ENCODE data around the gene TAX1BP3.
A peak's percentile ranks its signal among the peaks of the same experiment; 100 is the strongest.

The TAX1BP3 gene

DNA sequence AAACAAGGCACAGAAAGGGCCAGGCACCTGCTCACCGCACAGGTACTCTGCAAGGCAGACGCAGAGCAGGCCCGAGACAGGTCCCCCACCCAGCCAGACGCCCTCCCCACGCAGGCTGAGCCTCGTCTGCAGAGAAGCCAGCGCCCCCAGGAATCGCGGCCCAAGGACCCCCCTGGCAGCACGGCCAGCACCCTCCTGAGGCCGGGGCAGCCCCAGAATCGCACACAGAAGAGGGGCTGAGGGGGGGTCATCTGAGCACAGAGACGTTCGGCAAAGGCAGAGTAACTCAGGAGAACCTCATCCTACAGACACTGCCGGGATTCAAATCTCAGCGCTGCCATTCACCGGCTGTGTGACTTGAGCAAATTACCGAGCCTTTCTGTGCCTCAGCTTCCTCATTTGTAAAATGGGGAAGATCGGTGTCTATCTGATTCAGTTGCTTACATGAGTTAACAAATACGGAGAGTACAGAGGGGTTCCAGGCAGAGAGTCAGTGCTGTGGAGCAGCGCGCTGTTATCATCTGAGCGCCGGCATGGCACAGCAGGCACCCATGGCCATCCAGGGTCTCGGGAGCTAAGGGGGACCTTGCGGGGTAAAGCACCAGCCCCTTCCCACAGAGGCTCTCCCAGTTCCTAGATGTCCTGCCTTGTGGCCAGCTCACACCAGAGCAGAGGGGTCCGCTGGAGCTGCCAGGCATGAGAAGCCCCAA, 10.6 kb upstream of the TAX1BP3 start:
- peaks cover 55% of the 10 kb centered on the region for H3K36me3 Mint-ChIP-seq (ENCODE audit: low read depth)
- H3K4me3 Mint-ChIP-seq = no peak overlapping the region
- no peak overlapping the region for H3K27ac Mint-ChIP-seq
- H3K4me1 Mint-ChIP-seq (ENCODE audit: low read depth) = peaks cover 9% of the 10 kb centered on the region
- H3K9me3 Mint-ChIP-seq = no peaks in the 10 kb centered on the region
- no peaks in the 10 kb centered on the region for H3K27me3 Mint-ChIP-seq
- no peak for DNase-seq

GRCh38 chr17:3678095-3678820, 9.9 kb upstream of the TAX1BP3 start:
- H3K27ac Mint-ChIP-seq = peak overlapping the region; percentile 76
- no peak for DNase-seq

GRCh38 chr17:3675886-3676285, 7.5 kb upstream of the TAX1BP3 start:
- Mint-ChIP-seq H3K27ac (no peak overlapping the region), H3K27me3 (no peaks in the 10 kb centered on the region), H3K36me3 (ENCODE audit: low read depth) (peaks cover 52% of the 10 kb centered on the region), H3K4me1 (ENCODE audit: low read depth) (peaks cover 11% of the 10 kb centered on the region), H3K4me3 (no peak overlapping the region), H3K9me3 (no peaks in the 10 kb centered on the region)
- no peak for DNase-seq

More at GRCh38 chr17:3678095-3678820, 9.9 kb upstream of the TAX1BP3 start:
- H3K36me3 Mint-ChIP-seq (ENCODE audit: low read depth) = peaks cover 51% of the 10 kb centered on the region
- no peak overlapping the region for H3K4me3 Mint-ChIP-seq
- H3K27me3 Mint-ChIP-seq = no peaks in the 10 kb centered on the region
- H3K4me1 Mint-ChIP-seq (ENCODE audit: low read depth) = peaks cover 8% of the 10 kb centered on the region
- no peaks in the 10 kb centered on the region for H3K9me3 Mint-ChIP-seq

GRCh38 chr17:3672571-3672970, 4.2 kb upstream of the TAX1BP3 start:
- Mint-ChIP-seq H3K27me3 (no peaks in the 10 kb centered on the region), H3K4me3 (no peak overlapping the region), H3K9me3 (no peaks in the 10 kb centered on the region), H3K27ac (no peak overlapping the region), H3K36me3 (ENCODE audit: low read depth) (peaks cover 55% of the 10 kb centered on the region), H3K4me1 (ENCODE audit: low read depth) (peaks cover 29% of the 10 kb centered on the region)
- no peak for DNase-seq

DNA sequence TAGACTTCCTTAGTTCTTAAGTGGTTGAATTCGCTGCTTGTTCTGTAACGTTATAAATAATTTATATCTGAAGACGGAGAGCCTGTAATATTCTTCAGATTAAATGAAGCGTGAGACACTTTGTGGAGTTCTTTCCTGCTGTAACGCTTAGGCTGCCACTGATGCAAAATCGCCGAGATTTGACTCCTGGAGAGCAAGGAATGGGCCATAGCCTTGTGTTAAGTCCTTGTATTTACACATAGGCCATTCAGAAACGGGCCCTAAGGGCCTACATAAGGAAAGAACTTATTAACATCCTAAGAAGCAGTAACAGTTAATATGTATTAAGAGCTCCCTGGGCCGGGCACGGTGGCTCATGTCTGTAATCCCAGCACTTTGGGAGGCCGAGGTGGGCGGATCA, 1.2 kb upstream of the TAX1BP3 start:
- Mint-ChIP-seq H3K9me3 (no peaks in the 10 kb centered on the region), H3K27ac (peak overlapping the region; percentile 96), H3K4me3 (peak overlapping the region; percentile 95), H3K27me3 (no peaks in the 10 kb centered on the region), H3K4me1 (ENCODE audit: low read depth) (peaks cover 35% of the 10 kb centered on the region), H3K36me3 (ENCODE audit: low read depth) (peaks cover 41% of the 10 kb centered on the region)
- no peak for DNase-seq

DNA sequence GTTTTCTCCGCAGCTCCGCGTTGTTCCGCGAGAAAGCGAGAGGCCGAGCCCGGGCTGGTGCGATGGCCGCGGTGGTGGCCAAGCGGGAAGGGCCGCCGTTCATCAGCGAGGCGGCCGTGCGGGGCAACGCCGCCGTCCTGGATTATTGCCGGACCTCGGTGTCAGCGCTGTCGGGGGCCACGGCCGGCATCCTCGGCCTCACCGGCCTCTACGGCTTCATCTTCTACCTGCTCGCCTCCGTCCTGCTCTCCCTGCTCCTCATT, 638 bp upstream of the TAX1BP3 start:
- peak overlapping the region; percentile 95 for H3K4me3 Mint-ChIP-seq

GRCh38 chr17:3667366-3668278, 756 bp downstream of the TAX1BP3 start:
- H3K9me3 Mint-ChIP-seq = no peaks in the 10 kb centered on the region
- DNase-seq = no peak
- H3K4me3 Mint-ChIP-seq = peak overlapping the region; percentile 95
- no peaks in the 10 kb centered on the region for H3K27me3 Mint-ChIP-seq
- peak overlapping the region; percentile 64 for H3K27ac Mint-ChIP-seq
- H3K36me3 Mint-ChIP-seq (ENCODE audit: low read depth) = peaks cover 37% of the 10 kb centered on the region
- peaks cover 35% of the 10 kb centered on the region for H3K4me1 Mint-ChIP-seq (ENCODE audit: low read depth)

More for the DNA sequence above, 638 bp upstream of the TAX1BP3 start:
- no peaks in the 10 kb centered on the region for H3K9me3 Mint-ChIP-seq
- no peaks in the 10 kb centered on the region for H3K27me3 Mint-ChIP-seq
- peaks cover 42% of the 10 kb centered on the region for H3K36me3 Mint-ChIP-seq (ENCODE audit: low read depth)
- peaks cover 35% of the 10 kb centered on the region for H3K4me1 Mint-ChIP-seq (ENCODE audit: low read depth)
- peak overlapping the region; percentile 96 for H3K27ac Mint-ChIP-seq
- DNase-seq = no peak

GRCh38 chr17:3666516-3666915, 1.9 kb downstream of the TAX1BP3 start:
- Mint-ChIP-seq H3K27ac (no peak overlapping the region), H3K27me3 (no peaks in the 10 kb centered on the region), H3K9me3 (no peaks in the 10 kb centered on the region), H3K36me3 (ENCODE audit: low read depth) (peaks cover 31% of the 10 kb centered on the region), H3K4me1 (ENCODE audit: low read depth) (peaks cover 29% of the 10 kb centered on the region), H3K4me3 (peak overlapping the region; percentile 95)
- no peak for DNase-seq

- no peaks in the 10 kb centered on the region for H3K27me3 Mint-ChIP-seq
- no peak overlapping the region for H3K4me3 Mint-ChIP-seq
- H3K27ac Mint-ChIP-seq = no peak overlapping the region
- H3K36me3 Mint-ChIP-seq (ENCODE audit: low read depth) = peaks cover 32% of the 10 kb centered on the region
- peaks cover 24% of the 10 kb centered on the region for H3K4me1 Mint-ChIP-seq (ENCODE audit: low read depth)
- H3K9me3 Mint-ChIP-seq = no peaks in the 10 kb centered on the region
- DNase-seq = no peak
Measured at GRCh38 chr17:3665834-3666233, 2.5 kb downstream of the TAX1BP3 start.

DNA sequence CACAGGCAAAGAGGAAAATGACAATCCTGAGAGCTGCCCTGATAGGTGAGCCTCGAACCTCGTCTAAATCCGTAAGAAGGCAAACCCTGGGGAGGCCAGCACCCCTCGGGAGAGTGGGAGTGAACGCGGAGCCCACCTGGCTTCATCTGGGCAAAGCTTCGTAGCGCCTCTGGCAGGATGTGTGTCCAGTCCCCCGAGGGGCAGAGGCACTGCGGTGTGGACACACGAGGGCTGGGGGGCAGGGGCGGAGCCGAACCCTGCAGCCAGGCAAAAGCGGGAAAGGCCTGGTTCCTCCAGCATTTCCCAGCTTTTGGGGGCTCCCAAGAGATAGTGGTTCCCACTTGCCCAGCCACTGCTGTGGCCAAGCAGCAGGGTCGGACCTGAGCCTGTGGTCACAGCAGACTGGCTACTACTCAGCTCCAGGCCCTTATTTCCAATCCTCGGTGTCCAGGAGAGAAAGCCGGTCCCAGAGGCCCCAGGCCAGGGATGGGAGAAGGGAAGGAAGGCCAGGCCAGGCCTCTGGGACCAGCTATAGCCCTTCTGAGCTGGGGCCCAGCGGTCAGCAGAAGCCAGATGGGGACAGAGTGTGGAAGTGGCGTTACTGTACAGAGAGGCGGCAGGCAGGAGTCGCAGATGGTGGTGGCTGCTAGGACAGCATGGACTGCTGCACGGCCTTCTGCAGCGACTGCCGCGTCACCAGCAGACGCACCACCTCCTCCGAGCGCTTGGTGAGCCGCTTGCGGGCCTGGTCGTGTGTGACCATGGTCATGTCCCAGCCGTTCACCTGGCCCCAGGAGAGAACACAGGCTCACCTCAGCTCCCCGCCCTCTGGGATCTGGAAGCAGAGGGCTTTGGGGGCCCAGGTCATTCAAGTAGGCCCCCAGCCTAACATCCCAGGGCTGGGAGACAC, 5.0 kb downstream of the TAX1BP3 start:
- Mint-ChIP-seq H3K4me1 (ENCODE audit: low read depth) (peaks cover 10% of the 10 kb centered on the region), H3K27me3 (no peaks in the 10 kb centered on the region), H3K36me3 (ENCODE audit: low read depth) (peaks cover 18% of the 10 kb centered on the region), H3K4me3 (no peak overlapping the region), H3K27ac (no peak overlapping the region), H3K9me3 (no peaks in the 10 kb centered on the region)
- no peak for DNase-seq

- Mint-ChIP-seq H3K9me3 (no peaks in the 10 kb centered on the region), H3K36me3 (ENCODE audit: low read depth) (peaks cover 23% of the 10 kb centered on the region), H3K27ac (no peak overlapping the region), H3K27me3 (no peaks in the 10 kb centered on the region), H3K4me3 (no peak overlapping the region), H3K4me1 (ENCODE audit: low read depth) (no peaks in the 10 kb centered on the region)
- no peak for DNase-seq
Measured at GRCh38 chr17:3660311-3660891, 8.0 kb downstream of the TAX1BP3 start.

GRCh38 chr17:3659541-3660111, 8.8 kb downstream of the TAX1BP3 start:
- Mint-ChIP-seq H3K9me3 (no peaks in the 10 kb centered on the region), H3K27ac (no peak overlapping the region), H3K4me3 (no peak overlapping the region), H3K36me3 (ENCODE audit: low read depth) (peaks cover 27% of the 10 kb centered on the region), H3K4me1 (ENCODE audit: low read depth) (no peaks in the 10 kb centered on the region), H3K27me3 (no peaks in the 10 kb centered on the region)
- DNase-seq = no peak

- no peaks in the 10 kb centered on the region for H3K4me1 Mint-ChIP-seq (ENCODE audit: low read depth)
- H3K27me3 Mint-ChIP-seq = no peaks in the 10 kb centered on the region
- no peak overlapping the region for H3K27ac Mint-ChIP-seq
- no peak overlapping the region for H3K4me3 Mint-ChIP-seq
- no peak for DNase-seq
- no peaks in the 10 kb centered on the region for H3K9me3 Mint-ChIP-seq
- peaks cover 26% of the 10 kb centered on the region for H3K36me3 Mint-ChIP-seq (ENCODE audit: low read depth)
Measured at GRCh38 chr17:3658784-3659449, 9.5 kb downstream of the TAX1BP3 start.

Data from activated T-cell treated with anti-CD3 and anti-CD28 coated beads, Interleukin-2, amount 50 U/mL, for 24 hours (primary cell).